Omental fat pad (tissue), 4 donors: ENCODE results near the gene OSTM1. TPM values are rescaled to one million over a fixed set of nuclear protein-coding genes. Genes with fewer than 3 reads are reported as not detected.

Experiments
- ATAC-seq: fragments of 150-250 bp; one replicate; pipeline ENCODE4 v1.9.1; 2016; ENCODE audit warnings: mild to moderate bottlenecking, moderate library complexity; ENCODE audit not compliant: low FRiP score
- DNase-seq: peaks from one replicate; pipeline ENCODE4 v3.0.0-alpha.2; 2019; ENCODE audit warnings: low spot score
- total RNA-seq, 4 donors: library from RNA; depleted of rRNA; stranded (reverse); fragments of >200 nt; gene quantifications; one replicate each; pipeline ENCODE4 v1.1.0, GENCODE V29; 2016
- TF ChIP-seq, protein P1 (sequence below), 3 donors: fragments of 450-650 bp; IDR thresholded peaks; one replicate each; pipeline ENCODE4 v1.5.1; 2016 to 2017; ENCODE audit warnings: antibody characterized with exemption in 3 of 3, mild to moderate bottlenecking in 3 of 3, moderate library complexity in 2 of 3

The OSTM1 gene
- total RNA-seq, 4 donors from 2014 or later = 38.5 to 53.4 (median 43.1) TPM

DNA sequence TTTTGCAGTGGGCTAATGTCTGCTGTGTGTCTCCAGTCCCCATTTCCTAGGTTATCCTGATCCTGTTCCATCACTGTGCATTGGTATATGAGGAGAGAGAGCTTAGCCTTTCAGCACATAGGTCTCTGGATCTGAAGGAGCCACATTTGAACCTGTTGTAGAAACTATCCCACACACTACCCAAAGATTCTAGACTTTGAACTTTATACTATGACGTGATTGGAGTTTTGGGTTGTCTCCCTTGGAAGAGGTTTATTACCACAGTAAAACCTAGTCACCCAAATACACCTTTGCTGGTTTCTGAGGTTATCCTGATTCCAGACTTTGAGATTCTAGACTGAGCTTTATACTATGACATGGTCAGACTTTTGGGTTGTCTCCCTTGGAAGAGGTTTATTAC is 8.0 kb upstream of the OSTM1 start:
- TF ChIP-seq, protein P1, sequence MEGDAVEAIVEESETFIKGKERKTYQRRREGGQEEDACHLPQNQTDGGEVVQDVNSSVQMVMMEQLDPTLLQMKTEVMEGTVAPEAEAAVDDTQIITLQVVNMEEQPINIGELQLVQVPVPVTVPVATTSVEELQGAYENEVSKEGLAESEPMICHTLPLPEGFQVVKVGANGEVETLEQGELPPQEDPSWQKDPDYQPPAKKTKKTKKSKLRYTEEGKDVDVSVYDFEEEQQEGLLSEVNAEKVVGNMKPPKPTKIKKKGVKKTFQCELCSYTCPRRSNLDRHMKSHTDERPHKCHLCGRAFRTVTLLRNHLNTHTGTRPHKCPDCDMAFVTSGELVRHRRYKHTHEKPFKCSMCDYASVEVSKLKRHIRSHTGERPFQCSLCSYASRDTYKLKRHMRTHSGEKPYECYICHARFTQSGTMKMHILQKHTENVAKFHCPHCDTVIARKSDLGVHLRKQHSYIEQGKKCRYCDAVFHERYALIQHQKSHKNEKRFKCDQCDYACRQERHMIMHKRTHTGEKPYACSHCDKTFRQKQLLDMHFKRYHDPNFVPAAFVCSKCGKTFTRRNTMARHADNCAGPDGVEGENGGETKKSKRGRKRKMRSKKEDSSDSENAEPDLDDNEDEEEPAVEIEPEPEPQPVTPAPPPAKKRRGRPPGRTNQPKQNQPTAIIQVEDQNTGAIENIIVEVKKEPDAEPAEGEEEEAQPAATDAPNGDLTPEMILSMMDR (IDR thresholded peaks at IDR 0.05) = no peak
- ATAC-seq (no peak), DNase-seq (no peak)

DNA sequence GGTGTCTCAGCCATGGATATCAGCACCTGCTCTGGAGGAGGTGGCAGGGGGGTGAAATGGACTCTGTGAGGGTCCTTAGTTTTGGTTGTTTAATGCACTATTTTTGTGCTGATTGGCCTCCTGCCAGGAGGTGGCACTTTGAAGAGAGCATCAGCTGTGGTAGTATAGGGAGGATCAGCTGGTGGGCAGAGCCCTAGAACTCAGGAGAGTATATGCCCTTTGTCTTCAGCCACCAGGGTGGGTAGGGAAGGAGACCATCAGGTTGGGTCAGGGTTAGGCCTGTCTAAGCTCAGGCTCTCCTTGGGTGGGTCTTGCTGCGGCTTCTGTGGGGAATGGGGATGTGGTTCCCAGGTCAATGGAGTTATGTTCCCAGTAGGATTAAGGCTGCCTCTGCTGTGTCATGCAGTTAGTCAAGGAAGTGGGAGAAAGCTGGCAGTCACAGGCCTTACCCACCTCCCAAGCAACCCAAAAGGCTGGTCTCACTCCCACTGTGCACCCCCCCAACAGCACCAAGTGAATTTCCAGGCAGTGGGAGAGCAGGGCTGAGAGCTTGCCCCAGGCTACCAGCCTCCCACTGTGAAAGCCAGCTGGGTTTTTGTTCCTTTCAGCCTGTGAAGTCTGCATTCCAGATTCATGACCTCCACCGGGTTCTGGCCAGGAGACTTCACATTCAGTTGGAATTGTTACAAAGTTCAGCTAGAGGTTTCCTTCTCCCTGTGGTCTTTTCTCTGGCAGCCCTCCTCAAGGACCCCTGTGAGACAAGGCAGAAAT is 5.7 kb upstream of the OSTM1 start:
- ATAC-seq = no peak
- TF ChIP-seq, protein P1 (IDR thresholded peaks at IDR 0.05) = no peak
- DNase-seq = no peak

DNA sequence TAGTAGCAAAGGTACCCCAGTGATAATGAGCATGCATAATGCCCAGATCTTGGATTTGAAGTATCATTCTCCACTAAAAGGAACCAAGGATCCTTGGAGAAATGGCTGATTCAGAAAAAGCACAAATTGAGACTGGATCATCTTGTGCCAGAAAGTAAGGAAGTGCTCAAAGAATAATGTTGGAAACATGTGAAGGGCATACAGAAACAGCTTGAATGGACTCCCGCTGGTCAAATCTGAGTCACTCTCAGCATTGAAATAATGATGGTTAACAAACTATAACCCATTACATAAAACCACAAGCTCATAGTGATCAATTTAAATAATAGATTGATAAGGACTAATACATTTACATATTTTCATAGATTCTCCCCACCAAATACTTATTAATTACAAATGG is 3.6 kb upstream of the OSTM1 start:
- ATAC-seq (no peak), DNase-seq (no peak)
- TF ChIP-seq, protein P1 (IDR thresholded peaks at IDR 0.05) = no peak

DNA sequence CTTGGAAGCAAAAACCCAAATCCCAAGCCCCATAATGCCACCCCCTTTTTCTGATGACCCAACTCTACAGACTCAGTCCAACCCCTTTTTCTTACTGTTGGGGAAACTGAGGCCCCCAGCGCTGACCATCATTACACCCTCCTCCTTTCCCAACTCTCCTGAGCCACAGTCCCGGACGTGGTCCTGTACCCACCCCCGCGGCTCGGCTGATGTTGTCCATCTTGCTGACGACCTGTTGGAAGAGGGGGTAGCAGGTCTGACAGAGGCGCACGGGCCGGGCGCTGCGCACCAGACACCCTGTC is 533 bp downstream of the OSTM1 start:
- DNase-seq = peak; percentile 37
- ATAC-seq = peak; percentile 43
- TF ChIP-seq, protein P1 (IDR thresholded peaks at IDR 0.05) = no peak

DNA sequence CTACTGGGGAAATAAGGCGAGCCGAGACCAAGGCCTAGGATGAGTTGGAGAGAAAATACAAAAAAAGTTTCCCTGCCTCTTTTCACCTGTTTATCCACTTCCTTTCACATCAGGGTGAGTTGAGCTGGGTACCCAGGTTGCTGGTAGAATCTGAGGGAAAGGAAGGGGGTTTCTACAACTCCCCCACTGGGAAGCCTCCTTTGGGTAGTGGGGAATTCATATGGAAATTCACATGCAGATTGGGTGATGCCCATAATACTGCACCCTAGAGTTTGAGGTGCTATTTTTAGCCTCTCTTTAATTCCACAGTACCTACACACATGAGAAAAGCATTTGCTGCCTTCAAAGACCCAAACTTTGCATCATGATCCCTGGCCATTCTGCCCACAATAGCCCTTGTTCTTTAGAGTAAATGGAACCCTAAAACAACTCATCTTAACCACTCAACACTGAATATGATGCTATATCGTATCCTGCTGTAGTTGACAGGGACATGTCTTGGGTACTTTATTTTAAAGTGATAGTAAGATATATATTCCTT is 2.7 kb downstream of the OSTM1 start:
- TF ChIP-seq, protein P1 (IDR thresholded peaks at IDR 0.05) = no peak
- ATAC-seq = no peak
- DNase-seq = no peak

DNA sequence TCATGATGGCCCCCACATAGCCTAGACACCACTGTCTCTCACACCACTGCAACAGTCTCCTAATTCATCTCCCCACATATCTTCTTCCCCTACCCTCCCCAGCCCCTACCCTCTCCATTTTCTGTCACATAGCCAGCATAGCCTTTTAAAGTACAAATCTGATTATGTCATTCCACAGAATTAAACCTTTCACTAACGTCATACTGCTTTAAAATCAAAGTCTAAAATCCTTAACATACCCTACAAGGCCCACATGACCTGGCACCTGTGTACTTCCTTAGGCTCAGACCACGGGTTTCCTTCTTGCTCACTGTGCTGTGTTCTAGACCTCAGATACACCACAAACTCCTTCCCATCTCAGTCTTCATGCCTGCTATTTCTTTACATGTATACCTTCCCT is 5.9 kb downstream of the OSTM1 start:
- TF ChIP-seq, protein P1 (IDR thresholded peaks at IDR 0.05) = no peak
- ATAC-seq (no peak), DNase-seq (no peak)

DNA sequence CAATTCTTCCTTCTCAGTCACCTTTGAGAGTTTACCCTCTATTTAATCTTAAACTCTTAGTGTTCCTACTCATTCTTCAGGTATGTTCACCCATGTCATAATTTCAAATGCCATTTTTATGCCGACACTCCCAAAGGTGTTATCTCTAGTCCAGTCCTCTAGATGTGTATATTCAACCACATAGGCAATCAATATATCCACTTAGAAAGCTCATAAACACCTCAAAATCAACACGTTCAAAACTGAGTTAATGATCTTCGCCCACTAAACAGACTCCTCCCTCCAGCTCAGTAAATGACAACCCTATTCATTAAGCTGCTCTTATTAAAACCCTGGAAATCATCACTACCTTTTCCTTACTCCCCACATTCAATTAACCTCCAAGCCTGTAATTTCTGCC is 6.4 kb downstream of the OSTM1 start:
- TF ChIP-seq, protein P1 (IDR thresholded peaks at IDR 0.05) = no peak
- no peak for ATAC-seq

More for the DNA sequence above, 6.4 kb downstream of the OSTM1 start:
- no peak for DNase-seq
